ENCODE results near the gene PADI6.
A peak's percentile ranks its signal among the peaks of the same experiment; 100 is the strongest.

PADI6 gene

GRCh38 chr1:17419626-17420328 lies 47.8 kb downstream of the PADI6 start:
- no peaks in the 10 kb centered on the region for H3K27me3 ChIP-seq (ENCODE audit: insufficient read depth, low read depth)
- peaks cover 20% of the 10 kb centered on the region; the same call in 1 of the 2 replicates for H3K36me3 ChIP-seq (ENCODE audit: insufficient read depth)
- H3K4me1 ChIP-seq (ENCODE audit: low read depth, poor library complexity, severe bottlenecking) = no peaks in the 10 kb centered on the region
- H2AFZ ChIP-seq (ENCODE audit: low read depth) = no peak overlapping the region
- H3K4me2 ChIP-seq = no peak overlapping the region
- no peak overlapping the region for H3K4me3 ChIP-seq (IDR thresholded peaks at IDR 0.05; ENCODE audit: insufficient read depth, low read depth, low read length)
- H3K79me2 ChIP-seq (ENCODE audit: insufficient read depth, low read depth) = peaks cover 3% of the 10 kb centered on the region; the same call in 1 of the 2 replicates
- peak; percentile 76 for TF ChIP-seq CTCF (conservative IDR thresholded peaks at IDR 0.05; ENCODE audit: low read depth, low read length)
- H4K20me1 ChIP-seq (ENCODE audit: insufficient read depth) = no peaks in the 10 kb centered on the region
- no peak overlapping the region for H3K27ac ChIP-seq
- H3K9ac ChIP-seq = no peak overlapping the region

- no peak overlapping the region for H3K9ac ChIP-seq
- TF ChIP-seq CTCF (conservative IDR thresholded peaks at IDR 0.05; ENCODE audit: low read depth, low read length) = no peak
- H3K79me2 ChIP-seq (ENCODE audit: insufficient read depth, low read depth) = peaks cover 8% of the 10 kb centered on the region; the same call in 1 of the 2 replicates
- no peaks in the 10 kb centered on the region for H4K20me1 ChIP-seq (ENCODE audit: insufficient read depth)
- no peak overlapping the region for H3K4me3 ChIP-seq (IDR thresholded peaks at IDR 0.05; ENCODE audit: insufficient read depth, low read depth, low read length)
- H3K27ac ChIP-seq = no peak overlapping the region
- H2AFZ ChIP-seq (ENCODE audit: low read depth) = no peak overlapping the region
- no peak overlapping the region for H3K4me2 ChIP-seq
- H3K27me3 ChIP-seq (ENCODE audit: insufficient read depth, low read depth) = no peaks in the 10 kb centered on the region
- H3K4me1 ChIP-seq (ENCODE audit: low read depth, poor library complexity, severe bottlenecking) = no peaks in the 10 kb centered on the region
- peaks cover 20% of the 10 kb centered on the region; the same call in 1 of the 2 replicates for H3K36me3 ChIP-seq (ENCODE audit: insufficient read depth)
These were observed 48.5 kb downstream of the PADI6 start for GRCh38 chr1:17420391-17420918.

- peaks cover 16% of the 10 kb centered on the region; the same call in 1 of the 2 replicates for H3K36me3 ChIP-seq (ENCODE audit: insufficient read depth)
- no peak for TF ChIP-seq CTCF (conservative IDR thresholded peaks at IDR 0.05; ENCODE audit: low read depth, low read length)
- H3K27me3 ChIP-seq (ENCODE audit: insufficient read depth, low read depth) = no peaks in the 10 kb centered on the region
- H3K79me2 ChIP-seq (ENCODE audit: insufficient read depth, low read depth) = peaks cover 12% of the 10 kb centered on the region; the same call in 1 of the 2 replicates
- H4K20me1 ChIP-seq (ENCODE audit: insufficient read depth) = no peaks in the 10 kb centered on the region
- H3K4me1 ChIP-seq (ENCODE audit: low read depth, poor library complexity, severe bottlenecking) = no peaks in the 10 kb centered on the region
- no peak overlapping the region for H3K27ac ChIP-seq
- H3K4me3 ChIP-seq (IDR thresholded peaks at IDR 0.05; ENCODE audit: insufficient read depth, low read depth, low read length) = no peak overlapping the region
- H3K4me2 ChIP-seq = no peak overlapping the region
- no peak overlapping the region for H3K9ac ChIP-seq
- no peak overlapping the region for H2AFZ ChIP-seq (ENCODE audit: low read depth)
These were observed 50.5 kb downstream of the PADI6 start for GRCh38 chr1:17422461-17422860.

GRCh38 chr1:17423781-17424245 lies 51.8 kb downstream of the PADI6 start:
- Histone ChIP-seq H3K79me2 (ENCODE audit: insufficient read depth, low read depth) (peaks cover 19% of the 10 kb centered on the region), H2AFZ (ENCODE audit: low read depth) (no peak overlapping the region), H3K27ac (no peak overlapping the region), H3K36me3 (ENCODE audit: insufficient read depth) (peaks cover 12% of the 10 kb centered on the region; the same call in 1 of the 2 replicates), H4K20me1 (ENCODE audit: insufficient read depth) (0 out of 2 replicates have a peak, but pooled peaks cover 3% of the 10 kb centered on the region), H3K4me2 (no peak overlapping the region), H3K4me3 (IDR thresholded peaks at IDR 0.05; ENCODE audit: insufficient read depth, low read depth, low read length) (no peak overlapping the region), H3K27me3 (ENCODE audit: insufficient read depth, low read depth) (no peaks in the 10 kb centered on the region), H3K4me1 (ENCODE audit: low read depth, poor library complexity, severe bottlenecking) (no peaks in the 10 kb centered on the region), H3K9ac (no peak overlapping the region)
- no peak for TF ChIP-seq CTCF (conservative IDR thresholded peaks at IDR 0.05; ENCODE audit: low read depth, low read length)

Data from KMS-11 (cell line).